ENCODE measurements around the gene ZNF12. TPM values are rescaled to one million over a fixed set of nuclear protein-coding genes. Genes with fewer than 3 reads are reported as not detected.

Gene ZNF12
- total RNA-seq, 1 donor from 2014 or later: 16.1 TPM

GRCh38 chr7:6643915-6644625, 62.7 kb downstream of the ZNF12 start:
- Histone ChIP-seq H3K36me3 (ENCODE audit: control insufficient read depth, insufficient read depth, low read length) (peaks cover 1% of the 10 kb centered on the region), H3K27me3 (ENCODE audit: control insufficient read depth, insufficient read depth, low read length) (no peaks in the 10 kb centered on the region), H3K4me3 (ENCODE audit: low read depth, low read length) (no peak overlapping the region)
- DNase-seq (ENCODE audit: low read depth): no peak
- no peak for TF ChIP-seq CTCF (IDR thresholded peaks at IDR 0.05; ENCODE audit: insufficient read depth, low read length, poor library complexity, severe bottlenecking)

- no peak overlapping the region for H3K4me3 ChIP-seq (ENCODE audit: low read depth, low read length)
- DNase-seq (ENCODE audit: low read depth): no peak
- H3K36me3 ChIP-seq (ENCODE audit: control insufficient read depth, insufficient read depth, low read length): peaks cover 1% of the 10 kb centered on the region
- no peak for TF ChIP-seq CTCF (IDR thresholded peaks at IDR 0.05; ENCODE audit: insufficient read depth, low read length, poor library complexity, severe bottlenecking)
- no peaks in the 10 kb centered on the region for H3K27me3 ChIP-seq (ENCODE audit: control insufficient read depth, insufficient read depth, low read length)
Measured at GRCh38 chr7:6642861-6643640, 63.7 kb downstream of the ZNF12 start.

DNA sequence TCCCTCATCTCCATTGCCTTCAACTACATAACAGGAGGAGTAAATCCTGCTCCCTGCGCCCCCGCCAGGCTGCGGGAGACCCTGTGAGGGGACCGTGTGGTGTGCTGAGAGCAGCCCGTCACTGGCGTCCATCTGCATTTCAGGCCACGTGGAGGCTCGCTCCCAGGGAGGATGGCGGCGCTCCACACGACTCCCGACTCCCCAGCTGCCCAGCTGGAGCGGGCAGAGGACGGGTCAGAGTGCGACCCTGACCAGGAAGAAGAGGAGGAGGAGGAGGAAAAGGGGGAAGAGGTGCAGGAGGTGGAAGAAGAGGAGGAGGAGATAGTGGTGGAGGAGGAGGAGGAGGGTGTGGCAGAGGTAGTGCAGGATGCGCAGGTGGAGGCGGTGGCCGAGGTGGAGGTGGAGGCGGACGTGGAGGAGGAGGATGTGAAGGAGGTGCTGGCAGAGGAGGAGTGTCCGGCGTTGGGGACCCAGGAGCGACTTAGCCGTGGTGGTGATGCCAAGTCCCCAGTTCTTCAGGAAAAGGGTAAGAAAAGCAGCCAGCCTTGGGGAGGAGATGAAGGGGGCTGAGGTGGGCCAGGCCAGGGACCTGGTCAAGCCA, 64.4 kb downstream of the ZNF12 start:
- no peak for TF ChIP-seq CTCF (IDR thresholded peaks at IDR 0.05; ENCODE audit: insufficient read depth, low read length, poor library complexity, severe bottlenecking)
- Histone ChIP-seq H3K4me3 (ENCODE audit: low read depth, low read length) (no peak overlapping the region), H3K36me3 (ENCODE audit: control insufficient read depth, insufficient read depth, low read length) (peaks cover 1% of the 10 kb centered on the region), H3K27me3 (ENCODE audit: control insufficient read depth, insufficient read depth, low read length) (no peaks in the 10 kb centered on the region)
- no peak for DNase-seq (ENCODE audit: low read depth)

DNA sequence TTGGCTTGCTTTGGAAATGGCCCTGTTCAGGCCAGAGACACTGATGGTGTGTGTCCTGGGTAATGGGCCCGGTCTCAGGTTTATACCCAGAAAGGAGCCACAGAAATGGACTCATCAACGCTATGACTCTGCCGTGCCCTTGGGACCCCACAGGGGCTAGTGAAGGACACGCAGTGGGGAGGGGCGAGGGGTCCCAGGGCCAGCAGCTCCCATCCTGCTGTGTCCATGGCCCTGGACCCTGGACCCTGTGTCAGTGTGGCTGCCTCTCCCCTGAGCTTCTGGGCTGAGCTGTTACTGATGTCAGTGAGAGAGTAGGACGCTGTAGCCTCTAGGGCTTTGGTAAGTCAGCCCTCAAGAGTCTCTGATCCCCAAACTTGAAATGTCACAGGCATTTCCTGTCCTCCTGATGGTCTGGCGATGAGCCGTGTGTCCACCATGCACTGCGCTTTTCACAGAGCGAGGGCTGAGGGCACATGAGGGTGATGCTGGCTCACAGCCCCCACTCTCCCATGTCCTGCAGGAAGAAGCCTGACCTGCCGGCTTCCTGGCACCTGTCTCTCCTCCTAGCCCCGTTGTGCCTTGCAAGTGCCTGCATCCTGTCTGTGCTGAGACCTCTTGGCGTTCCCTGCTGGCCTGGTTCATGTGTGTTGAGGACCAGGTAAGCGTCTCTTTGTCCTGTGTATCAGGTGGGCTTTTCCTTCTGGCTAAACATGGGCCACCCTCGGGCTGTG, 65.3 kb downstream of the ZNF12 start:
- no peaks in the 10 kb centered on the region for H3K27me3 ChIP-seq (ENCODE audit: control insufficient read depth, insufficient read depth, low read length)
- H3K4me3 ChIP-seq (ENCODE audit: low read depth, low read length): no peak overlapping the region
- DNase-seq (ENCODE audit: low read depth): no peak
- TF ChIP-seq CTCF (IDR thresholded peaks at IDR 0.05; ENCODE audit: insufficient read depth, low read length, poor library complexity, severe bottlenecking): no peak
- H3K36me3 ChIP-seq (ENCODE audit: control insufficient read depth, insufficient read depth, low read length): peaks cover 1% of the 10 kb centered on the region

- TF ChIP-seq CTCF (IDR thresholded peaks at IDR 0.05; ENCODE audit: insufficient read depth, low read length, poor library complexity, severe bottlenecking): no peak
- Histone ChIP-seq H3K4me3 (ENCODE audit: low read depth, low read length) (no peak overlapping the region), H3K27me3 (ENCODE audit: control insufficient read depth, insufficient read depth, low read length) (no peaks in the 10 kb centered on the region), H3K36me3 (ENCODE audit: control insufficient read depth, insufficient read depth, low read length) (no peaks in the 10 kb centered on the region)
- no peak for DNase-seq (ENCODE audit: low read depth)
Measured at GRCh38 chr7:6640246-6640721, 66.5 kb downstream of the ZNF12 start.
